Activated T-helper 2 cell treated with anti-CD3 and anti-CD28 coated beads, Interferon-gamma antibody, Interleukin-2, Interleukin-4, amounts not matched to agents 10 μg/mL and 5 μg/mL and 100 μg/mL, durations not matched to agents 14 hours and 24 hours and 36 hours (primary cell): ENCODE data around the gene CYFIP2. TPM values are rescaled to one million over a fixed set of nuclear protein-coding genes. Genes with fewer than 3 reads are reported as not detected.
A peak's percentile ranks its signal among the peaks of the same experiment; 100 is the strongest.

Source experiments
- DNase-seq: peaks from one replicate; pipeline ENCODE4 v3.0.0; 2021; ENCODE audit warnings: low spot score
- H3K27ac Mint-ChIP-seq: one replicate; pipeline ENCODE4 v1.8.0; 2021; ENCODE audit warnings: mixed read lengths
- H3K27me3 Mint-ChIP-seq: one replicate; pipeline ENCODE4 v1.8.0; 2021; ENCODE audit warnings: low read depth, mixed read lengths
- H3K36me3 Mint-ChIP-seq: one replicate; pipeline ENCODE4 v1.8.0; 2021; ENCODE audit warnings: low read depth, mixed read lengths
- H3K4me1 Mint-ChIP-seq: one replicate; pipeline ENCODE4 v1.8.0; 2021; ENCODE audit warnings: low read depth, mixed read lengths
- H3K4me3 Mint-ChIP-seq: one replicate; pipeline ENCODE4 v1.8.0; 2021; ENCODE audit warnings: low read depth, mild to moderate bottlenecking, moderate library complexity, mixed read lengths
- H3K9me3 Mint-ChIP-seq: one replicate; pipeline ENCODE4 v1.8.0; 2021; ENCODE audit warnings: mixed read lengths
- intact Hi-C: fragments of 100-400 bp; cut with micrococcal nuclease; formaldehyde crosslinking; loops from one replicate; pipeline ENCODE4 v1.15.1; 2023
- total RNA-seq: library from RNA; stranded (reverse); gene quantifications from 2 replicates; pipeline ENCODE4 v1.2.3, GENCODE V29; 2022

Gene CYFIP2
- total RNA-seq, 1 donor from 2014 or later: 171 TPM

GRCh38 chr5:157347301-157348048 is 81.6 kb downstream of the CYFIP2 start:
- Mint-ChIP-seq H3K9me3 (no peaks in the 10 kb centered on the region), H3K4me3 (no peak overlapping the region), H3K36me3 (peaks cover 90% of the 10 kb centered on the region), H3K4me1 (peaks cover 53% of the 10 kb centered on the region), H3K27me3 (no peaks in the 10 kb centered on the region), H3K27ac (no peak overlapping the region)
- no peak for DNase-seq
- intact Hi-C loops: no loop called here

DNA sequence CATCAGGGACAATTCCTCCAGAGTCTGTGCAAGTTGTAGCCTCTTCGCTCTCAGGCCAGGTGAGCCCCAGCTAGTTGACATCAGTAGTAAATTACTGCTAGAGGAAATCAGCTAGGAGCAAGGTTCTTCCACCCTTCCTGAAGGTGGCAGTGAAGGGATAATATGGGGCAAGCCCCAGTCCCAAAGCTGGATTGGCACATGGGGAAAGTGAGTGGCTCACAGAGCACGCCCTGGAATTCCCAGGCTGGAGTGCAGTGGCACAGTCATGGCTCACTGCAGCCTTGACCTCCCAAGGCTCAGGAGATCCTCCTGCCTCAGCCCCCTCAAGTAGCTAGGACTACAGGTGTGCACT is 82.1 kb downstream of the CYFIP2 start:
- Mint-ChIP-seq H3K9me3 (no peaks in the 10 kb centered on the region), H3K27me3 (no peaks in the 10 kb centered on the region), H3K4me1 (peaks cover 55% of the 10 kb centered on the region), H3K27ac (no peak overlapping the region), H3K36me3 (peaks cover 90% of the 10 kb centered on the region), H3K4me3 (no peak overlapping the region)
- no peak for DNase-seq
- intact Hi-C loops: no loop called here

- H3K36me3 Mint-ChIP-seq: peaks cover 85% of the 10 kb centered on the region
- no peaks in the 10 kb centered on the region for H3K9me3 Mint-ChIP-seq
- peak overlapping the region; percentile 82 for H3K27ac Mint-ChIP-seq
- no peak for DNase-seq
- intact Hi-C loops: loop anchor here (1.0 to 5.0 kb wide), 4 partner anchors 41 to 246 kb away; no protein-coding TSS in a partner anchor
- no peaks in the 10 kb centered on the region for H3K27me3 Mint-ChIP-seq
- H3K4me3 Mint-ChIP-seq: peak overlapping the region; percentile 20
- peaks cover 38% of the 10 kb centered on the region for H3K4me1 Mint-ChIP-seq
These were observed 85.2 kb downstream of the CYFIP2 start for GRCh38 chr5:157350939-157351801.

GRCh38 chr5:157351802-157352092 is 85.8 kb downstream of the CYFIP2 start:
- H3K36me3 Mint-ChIP-seq: peaks cover 84% of the 10 kb centered on the region
- H3K4me3 Mint-ChIP-seq: peak overlapping the region; percentile 20
- no peaks in the 10 kb centered on the region for H3K27me3 Mint-ChIP-seq
- no peak for DNase-seq
- peaks cover 38% of the 10 kb centered on the region for H3K4me1 Mint-ChIP-seq
- H3K9me3 Mint-ChIP-seq: no peaks in the 10 kb centered on the region
- H3K27ac Mint-ChIP-seq: peak overlapping the region; percentile 82
- intact Hi-C loops: loop anchor here (1.0 to 5.0 kb wide), 4 partner anchors 41 to 246 kb away; no protein-coding TSS in a partner anchor

GRCh38 chr5:157352756-157353340 is 86.9 kb downstream of the CYFIP2 start:
- Mint-ChIP-seq H3K4me3 (no peak overlapping the region), H3K36me3 (peaks cover 80% of the 10 kb centered on the region)

DNA sequence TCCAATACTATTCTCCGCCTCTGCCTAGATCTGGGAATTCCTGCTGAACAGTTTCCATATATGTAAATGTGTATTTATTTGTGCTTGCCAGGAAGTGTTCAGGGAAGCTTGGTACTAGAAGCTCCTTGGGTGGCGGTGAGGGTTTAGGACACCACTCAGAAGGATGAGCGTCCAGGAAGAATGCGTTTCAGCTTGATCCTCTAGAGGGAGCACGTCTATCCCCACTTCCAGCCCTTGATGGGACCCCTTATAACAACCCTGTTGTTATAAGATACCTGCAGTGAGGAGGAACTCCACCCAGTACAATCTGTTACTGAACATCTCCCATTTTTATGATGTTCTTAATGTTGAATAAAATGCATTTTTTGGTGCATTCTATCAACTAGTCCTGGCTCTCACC is 88.9 kb downstream of the CYFIP2 start:
- Mint-ChIP-seq H3K4me1 (peaks cover 35% of the 10 kb centered on the region), H3K27ac (no peak overlapping the region), H3K4me3 (no peak overlapping the region), H3K9me3 (no peaks in the 10 kb centered on the region), H3K27me3 (no peaks in the 10 kb centered on the region), H3K36me3 (peaks cover 80% of the 10 kb centered on the region)
- no peak for DNase-seq
- intact Hi-C loops: loop anchor here (5.0 kb wide), 2 partner anchors 38 to 243 kb away; no protein-coding TSS in a partner anchor

More at GRCh38 chr5:157352756-157353340, 86.9 kb downstream of the CYFIP2 start:
- no peak for DNase-seq
- Mint-ChIP-seq H3K27me3 (no peaks in the 10 kb centered on the region), H3K4me1 (peaks cover 38% of the 10 kb centered on the region), H3K9me3 (no peaks in the 10 kb centered on the region), H3K27ac (peak overlapping the region; percentile 84)
- intact Hi-C loops: loop anchor here (5.0 kb wide), 2 partner anchors 39 to 244 kb away; no protein-coding TSS in a partner anchor

DNA sequence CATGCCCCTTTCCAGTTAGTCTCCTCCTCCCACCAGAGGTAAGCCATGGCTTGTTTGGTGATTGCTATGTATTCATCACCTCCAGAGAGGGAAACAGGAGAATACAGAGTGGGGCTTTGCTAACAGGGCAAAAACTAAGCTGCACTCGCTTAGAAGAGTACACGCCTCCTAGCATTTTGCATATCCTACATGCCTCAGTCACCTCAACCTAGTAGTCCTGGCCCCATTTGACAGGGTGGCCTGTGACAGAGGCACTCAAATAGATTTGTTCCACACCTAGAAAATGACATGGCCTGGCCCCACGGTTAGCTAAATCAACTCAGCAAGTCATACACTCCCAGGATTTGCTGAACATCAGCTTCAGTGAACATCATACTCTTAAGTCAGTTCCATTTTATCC is 90.7 kb downstream of the CYFIP2 start:
- H3K4me3 Mint-ChIP-seq: no peak overlapping the region
- no peaks in the 10 kb centered on the region for H3K9me3 Mint-ChIP-seq
- H3K4me1 Mint-ChIP-seq: peaks cover 18% of the 10 kb centered on the region
- intact Hi-C loops: no loop called here
- H3K36me3 Mint-ChIP-seq: peaks cover 81% of the 10 kb centered on the region
- H3K27ac Mint-ChIP-seq: no peak overlapping the region
- H3K27me3 Mint-ChIP-seq: no peaks in the 10 kb centered on the region
- DNase-seq: no peak

GRCh38 chr5:157357823-157358222 is 91.9 kb downstream of the CYFIP2 start:
- H3K27ac Mint-ChIP-seq: no peak overlapping the region
- no peak for DNase-seq

GRCh38 chr5:157358871-157359270 is 92.9 kb downstream of the CYFIP2 start:
- Mint-ChIP-seq H3K27ac (no peak overlapping the region), H3K27me3 (no peaks in the 10 kb centered on the region), H3K36me3 (peaks cover 83% of the 10 kb centered on the region), H3K4me3 (no peak overlapping the region), H3K9me3 (no peaks in the 10 kb centered on the region), H3K4me1 (no peaks in the 10 kb centered on the region)
- intact Hi-C loops: no loop called here
- DNase-seq: no peak

More at GRCh38 chr5:157357823-157358222, 91.9 kb downstream of the CYFIP2 start:
- Mint-ChIP-seq H3K27me3 (no peaks in the 10 kb centered on the region), H3K9me3 (no peaks in the 10 kb centered on the region), H3K36me3 (peaks cover 83% of the 10 kb centered on the region), H3K4me1 (peaks cover 8% of the 10 kb centered on the region), H3K4me3 (no peak overlapping the region)
- intact Hi-C loops: no loop called here

DNA sequence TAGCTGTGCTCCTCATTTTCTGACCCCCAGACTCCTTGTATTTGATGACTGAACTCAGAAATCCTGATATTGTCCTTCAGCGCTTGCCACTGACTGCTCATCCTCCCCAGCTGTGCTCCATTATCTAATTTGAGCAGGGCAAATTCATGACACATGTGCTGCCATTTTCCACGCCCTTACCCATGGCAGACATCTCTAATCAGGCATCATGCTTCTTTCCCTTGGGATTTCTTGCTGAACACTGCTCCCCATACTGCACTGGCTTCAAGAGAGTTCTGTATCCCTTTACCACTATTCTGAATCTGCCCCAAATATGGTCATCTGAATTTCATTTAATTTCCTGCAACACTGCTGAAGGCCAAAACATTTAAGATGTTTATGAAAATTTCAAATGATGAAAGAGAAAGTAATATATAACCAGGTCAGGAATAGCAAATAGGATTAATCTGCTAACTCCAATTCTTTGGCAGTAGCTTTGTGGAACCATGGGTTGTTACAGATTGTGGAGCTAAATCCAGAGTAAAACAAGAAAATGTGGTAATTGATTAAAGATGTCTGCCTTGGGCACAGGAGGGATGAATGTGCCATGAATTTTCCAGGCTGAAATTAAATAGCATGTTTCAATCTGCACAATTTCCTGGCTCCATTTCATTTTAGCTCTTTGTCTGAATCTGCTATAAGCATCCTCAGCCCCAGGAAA is 93.6 kb downstream of the CYFIP2 start:
- Mint-ChIP-seq H3K4me3 (no peak overlapping the region), H3K9me3 (no peaks in the 10 kb centered on the region), H3K27ac (peak overlapping the region; percentile 46), H3K36me3 (peaks cover 86% of the 10 kb centered on the region), H3K27me3 (no peaks in the 10 kb centered on the region), H3K4me1 (no peaks in the 10 kb centered on the region)
- intact Hi-C loops: no loop called here
- DNase-seq: no peak

- no peak overlapping the region for H3K27ac Mint-ChIP-seq
- no peaks in the 10 kb centered on the region for H3K4me1 Mint-ChIP-seq
- DNase-seq: no peak
- intact Hi-C loops: no loop called here
- no peaks in the 10 kb centered on the region for H3K9me3 Mint-ChIP-seq
- H3K4me3 Mint-ChIP-seq: no peak overlapping the region
- H3K36me3 Mint-ChIP-seq: peaks cover 84% of the 10 kb centered on the region
- H3K27me3 Mint-ChIP-seq: no peaks in the 10 kb centered on the region
These were observed 96.1 kb downstream of the CYFIP2 start for GRCh38 chr5:157362012-157362411.

GRCh38 chr5:157362502-157362901 is 96.6 kb downstream of the CYFIP2 start:
- no peaks in the 10 kb centered on the region for H3K27me3 Mint-ChIP-seq
- DNase-seq: no peak
- H3K27ac Mint-ChIP-seq: no peak overlapping the region
- H3K36me3 Mint-ChIP-seq: peaks cover 89% of the 10 kb centered on the region
- intact Hi-C loops: no loop called here
- H3K4me3 Mint-ChIP-seq: no peak overlapping the region
- no peaks in the 10 kb centered on the region for H3K9me3 Mint-ChIP-seq
- H3K4me1 Mint-ChIP-seq: no peaks in the 10 kb centered on the region
